Activated CD4-positive, alpha-beta T cell treated with anti-CD3 and anti-CD28 coated beads, Interleukin-10, Interleukin-2, amounts not matched to agents 100 ng/mL and 50 ng/mL, durations not matched to agents 16 hours and 8 hours (primary cell): ENCODE results near the gene FAM131A.

Source experiments
- DNase-seq: peaks from one replicate; pipeline ENCODE4 v3.0.0-alpha.2; 2020

The FAM131A gene

GRCh38 chr3:184343200-184343876 is 5.9 kb downstream of the FAM131A start:
- no peak for DNase-seq

- no peak for DNase-seq
Measured at GRCh38 chr3:184344579-184345316, 7.3 kb downstream of the FAM131A start.

- DNase-seq: peak; percentile 22
Measured at GRCh38 chr3:184345317-184346144, 8.1 kb downstream of the FAM131A start.

- no peak for DNase-seq
Measured at GRCh38 chr3:184346480-184347190, 9.2 kb downstream of the FAM131A start.

GRCh38 chr3:184347321-184348056 is 10.1 kb downstream of the FAM131A start:
- DNase-seq: no peak

- no peak for DNase-seq
Measured at GRCh38 chr3:184348057-184348382, 10.6 kb downstream of the FAM131A start.

GRCh38 chr3:184349563-184350470 is 12.4 kb downstream of the FAM131A start:
- no peak for DNase-seq

GRCh38 chr3:184350618-184351017 is 13.2 kb downstream of the FAM131A start:
- no peak for DNase-seq

GRCh38 chr3:184351511-184352148 is 14.2 kb downstream of the FAM131A start:
- no peak for DNase-seq

GRCh38 chr3:184352149-184352785 is 14.9 kb downstream of the FAM131A start:
- no peak for DNase-seq

- DNase-seq: no peak
Measured at GRCh38 chr3:184352897-184353545, 15.6 kb downstream of the FAM131A start.

- no peak for DNase-seq
Measured at GRCh38 chr3:184353546-184353941, 16.1 kb downstream of the FAM131A start.

- DNase-seq: peak; percentile 66
Measured at GRCh38 chr3:184354121-184354728, 16.8 kb downstream of the FAM131A start.

GRCh38 chr3:184354754-184355153 is 17.4 kb downstream of the FAM131A start:
- no peak for DNase-seq

GRCh38 chr3:184355261-184356040 is 18.1 kb downstream of the FAM131A start:
- DNase-seq: no peak

- DNase-seq: no peak
Measured at GRCh38 chr3:184357248-184358123, 20.1 kb downstream of the FAM131A start.

- no peak for DNase-seq
Measured at GRCh38 chr3:184358124-184358767, 20.8 kb downstream of the FAM131A start.
